ENCODE measurements around the gene ADPRHL1.

DNA sequence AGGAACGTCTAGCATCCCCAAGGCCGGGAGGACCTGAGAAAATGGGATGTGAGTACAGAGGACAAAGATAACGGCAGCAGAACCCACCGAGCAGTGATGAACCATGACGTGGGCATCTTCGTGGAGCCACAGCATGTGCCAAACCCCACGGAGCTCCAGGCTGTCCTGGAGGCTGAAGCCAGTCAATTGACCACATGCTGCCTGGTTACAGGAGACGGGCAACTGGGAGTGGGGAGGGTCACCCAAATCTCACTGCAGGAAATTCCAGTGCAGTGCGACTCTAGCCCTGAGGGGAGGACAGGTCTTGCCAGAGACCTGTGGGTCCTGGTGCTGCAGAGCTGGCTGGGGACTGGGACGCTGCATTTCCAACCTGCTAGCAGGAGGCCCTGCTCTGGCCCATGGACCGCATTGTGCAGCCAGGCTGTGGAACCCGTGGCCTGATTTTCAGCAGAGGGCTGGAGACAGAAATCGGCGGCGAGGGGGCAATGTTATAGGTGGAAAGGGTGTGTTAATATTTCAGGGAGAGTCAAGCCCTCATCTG lies 86.2 kb downstream of the ADPRHL1 start:
- no peak for TF ChIP-seq POLR2A (IDR thresholded peaks at IDR 0.05; ENCODE audit: low read depth, low read length)
- TF ChIP-seq CTCF (IDR thresholded peaks at IDR 0.05; ENCODE audit: extremely low read depth in 1 of 2, insufficient read depth in 1 of 2, low read depth in 1 of 2, low read length in 2 of 2), result no peak
- no peak for TF ChIP-seq POLR2AphosphoS5 (IDR thresholded peaks at IDR 0.05; ENCODE audit: insufficient read depth, low read depth, low read length)
- TF ChIP-seq EZH2 (IDR thresholded peaks at IDR 0.05; ENCODE audit: borderline replicate concordance, low read depth, low read length, severe bottlenecking), result no peak
- TF ChIP-seq FOS (IDR thresholded peaks at IDR 0.05; ENCODE audit: borderline replicate concordance, insufficient read depth, low read length), result no peak

Measured in endothelial cell of umbilical vein (primary cell).